A549 (cell line): ENCODE data around the gene CDCA7. TPM values are rescaled to one million over a fixed set of nuclear protein-coding genes. Genes with fewer than 3 reads are reported as not detected.

Source experiments
- ATAC-seq, 2 experiments: fragments of 200-7000 bp in 1 of 2; fragments of >200 bp in 1 of 2; cut with Nextera tagmentation in 1 of 2; cut with Tn5 transposase in 1 of 2; 3 replicates each; pipeline versions ENCODE4 v1.8.0 to v1.9.1; 2018 to 2020; ENCODE audit warnings: mild to moderate bottlenecking in 1 of 2, moderate library complexity in 1 of 2
- CTCF ChIA-PET: fragments of 300-600 bp; sonication (Branson Sonifier 250); formaldehyde crosslinking; extraction: SDS; loops from one replicate; lab custom pipeline; 2021; ENCODE audit warnings: antibody characterized with exemption, inconsistent platforms; lab: Yijun Ruan, JAX
- POLR2A ChIA-PET: fragments of 350-600 bp; formaldehyde crosslinking; extraction: SDS; loops from one replicate; lab custom pipeline; 2021; ENCODE audit warnings: antibody characterized with exemption, inconsistent platforms; lab: Yijun Ruan, JAX
- DNase-seq, 2 experiments: peaks; one replicate each; pipeline versions ENCODE4 v3.0.0 to v3.0.0-alpha.2; 2011 to 2016; ENCODE audit warnings: low read depth in 1 of 2, low spot score in 1 of 2
- FAIRE-seq: peaks from 2 replicates; lab custom pipeline; 2011; peaks lifted over from hg19 to GRCh38; lab: Jason Lieb, UNC
- H3K27ac ChIP-seq, 2 experiments: fragments of >200 bp; sonication (Bioruptor Twin); formaldehyde crosslinking; 3 replicates each; pipeline ENCODE4 v1.5.1; 2016 to 2017
- H3K4me1 ChIP-seq: fragments of >200 bp; sonication (Bioruptor Twin); formaldehyde crosslinking; 3 replicates; pipeline ENCODE4 v1.6.1; 2016
- H3K4me2 ChIP-seq: fragments of >200 bp; sonication (Bioruptor Twin); formaldehyde crosslinking; 3 replicates; pipeline ENCODE4 v1.6.1; 2016
- H3K4me3 ChIP-seq: fragments of >200 bp; sonication (Bioruptor Twin); formaldehyde crosslinking; 3 replicates; pipeline ENCODE4 v1.5.1; 2016
- H3K9me3 ChIP-seq: fragments of >200 bp; sonication (Bioruptor Twin); formaldehyde crosslinking; 3 replicates; pipeline ENCODE4 v1.6.1; 2016
- BHLHE40 ChIP-seq: IDR thresholded peaks from 2 replicates; pipeline ENCODE4 v1.6.1; 2012; ENCODE audit warnings: low read depth, low read length, inconsistent platforms
- CBX8 ChIP-seq: fragments of 200-600 bp; sonication (generic); IDR thresholded peaks from 2 replicates; pipeline ENCODE4 v1.6.1; 2016
- CEBPB ChIP-seq, 2 experiments: fragments of >200 bp in 1 of 2; sonication (Bioruptor Twin) in 1 of 2; formaldehyde crosslinking in 1 of 2; IDR thresholded peaks; 2 replicates each; pipeline ENCODE4 v1.6.1; 2012 to 2016
- CHD2 ChIP-seq: fragments of 150-350 bp; IDR thresholded peaks from 2 replicates; pipeline ENCODE4 v1.6.1; 2014; ENCODE audit warnings: low read length; ENCODE audit not compliant: partially characterized antibody
- EHF ChIP-seq: fragments of 250-450 bp; sonication (Bioruptor Pico); IDR thresholded peaks from 2 replicates; pipeline ENCODE4 v1.5.0; 2020; ENCODE audit warnings: mild to moderate bottlenecking
- EP300 ChIP-seq, 2 experiments: fragments of >200 bp; sonication (Bioruptor Twin); formaldehyde crosslinking; IDR thresholded peaks; 2 replicates in 1 of 2; 3 replicates in 1 of 2; pipeline ENCODE4 v1.6.1; 2016 to 2017
- ESRRA ChIP-seq: fragments of 150-350 bp; IDR thresholded peaks from 2 replicates; pipeline ENCODE4 v1.6.1; 2014; ENCODE audit warnings: mild to moderate bottlenecking, low read length, borderline replicate concordance
- FOSB ChIP-seq: fragments of 250-450 bp; sonication (Bioruptor Pico); IDR thresholded peaks from 2 replicates; pipeline ENCODE4 v1.5.0; 2020; ENCODE audit warnings: mild to moderate bottlenecking, moderate library complexity
- FOSL2 ChIP-seq, 2 experiments: fragments of 450-650 bp in 1 of 2; fragments of >200 bp in 1 of 2; sonication (Bioruptor Twin) in 1 of 2; formaldehyde crosslinking; IDR thresholded peaks; 2 replicates each; pipeline versions ENCODE4 v1.5.0 to v1.6.1; 2016 to 2020; ENCODE audit warnings: mild to moderate bottlenecking in 1 of 2, moderate library complexity in 1 of 2
- FOXS1 ChIP-seq: fragments of 250-450 bp; sonication (Bioruptor Pico); IDR thresholded peaks from 2 replicates; pipeline ENCODE4 v1.5.0; 2020; ENCODE audit warnings: mild to moderate bottlenecking, moderate library complexity
- HDAC2 ChIP-seq: fragments of 200-600 bp; sonication (generic); IDR thresholded peaks from 2 replicates; pipeline ENCODE4 v1.6.1; 2016
- HES2 ChIP-seq: fragments of >200 bp; sonication (Bioruptor Twin); formaldehyde crosslinking; IDR thresholded peaks from 2 replicates; pipeline ENCODE4 v1.6.1; 2016
- HEYL ChIP-seq: fragments of 250-450 bp; sonication (Bioruptor Pico); IDR thresholded peaks from 2 replicates; pipeline ENCODE4 v1.8.0; 2021; ENCODE audit warnings: mild to moderate bottlenecking, moderate library complexity
- HOXA7 ChIP-seq: fragments of 250-450 bp; sonication (Bioruptor Pico); IDR thresholded peaks from 2 replicates; pipeline ENCODE4 v1.5.0; 2020; ENCODE audit warnings: mild to moderate bottlenecking, moderate library complexity
- JUNB ChIP-seq: fragments of >200 bp; sonication (Bioruptor Twin); formaldehyde crosslinking; IDR thresholded peaks from 2 replicates; pipeline ENCODE4 v1.6.1; 2016
- KDM5A ChIP-seq: fragments of 200-600 bp; sonication (generic); IDR thresholded peaks from 2 replicates; pipeline ENCODE4 v1.6.1; 2016; ENCODE audit warnings: antibody characterized with exemption, mild to moderate bottlenecking
- MAFK ChIP-seq: fragments of 450-650 bp; IDR thresholded peaks from 2 replicates; pipeline ENCODE4 v1.6.1; 2014; ENCODE audit not compliant: partially characterized antibody
- MAX ChIP-seq: IDR thresholded peaks from 2 replicates; pipeline ENCODE4 v1.6.1; 2012
- NFE2L2 ChIP-seq: fragments of 150-350 bp; conservative IDR thresholded peaks from 2 replicates; pipeline ENCODE4 v1.6.1; 2014; ENCODE audit warnings: low read length
- NR3C1 ChIP-seq: fragments of >200 bp; sonication (Bioruptor Twin); formaldehyde crosslinking; IDR thresholded peaks from 3 replicates; pipeline ENCODE4 v1.6.1; 2017
- PBX3 ChIP-seq: IDR thresholded peaks from 2 replicates; pipeline ENCODE4 v1.6.1; 2012
- PHF8 ChIP-seq: fragments of 200-600 bp; sonication (generic); IDR thresholded peaks from 2 replicates; pipeline ENCODE4 v1.6.1; 2016; ENCODE audit warnings: low read depth, mild to moderate bottlenecking, antibody characterized with exemption, moderate library complexity, borderline replicate concordance
- RAD21 ChIP-seq, 2 experiments: fragments of >200 bp in 1 of 2; sonication (Bioruptor Twin) in 1 of 2; formaldehyde crosslinking in 1 of 2; IDR thresholded peaks in 1 of 2; conservative IDR thresholded peaks in 1 of 2; 2 replicates in 1 of 2; 3 replicates in 1 of 2; pipeline ENCODE4 v1.6.1; 2012 to 2018; ENCODE audit warnings: inconsistent platforms in 1 of 2
- RCOR1 ChIP-seq: fragments of 150-350 bp; IDR thresholded peaks from 2 replicates; pipeline ENCODE4 v1.6.1; 2014; ENCODE audit warnings: antibody characterized with exemption, low read length, low read depth
- REST ChIP-seq: fragments of 200-600 bp; sonication (generic); IDR thresholded peaks from 2 replicates; pipeline ENCODE4 v1.6.1; 2016; ENCODE audit warnings: antibody characterized with exemption, mild to moderate bottlenecking, moderate library complexity
- RNF2 ChIP-seq: fragments of 200-600 bp; sonication (generic); IDR thresholded peaks from 2 replicates; pipeline ENCODE4 v1.6.1; 2016; ENCODE audit warnings: low read depth, mild to moderate bottlenecking, antibody characterized with exemption, moderate library complexity, borderline replicate concordance
- SMC3 ChIP-seq: fragments of >200 bp; sonication (Bioruptor Twin); formaldehyde crosslinking; IDR thresholded peaks from 3 replicates; pipeline ENCODE4 v1.6.1; 2018; ENCODE audit warnings: inconsistent platforms
- TFCP2L1 ChIP-seq: fragments of 250-450 bp; sonication (Bioruptor Pico); IDR thresholded peaks from 2 replicates; pipeline ENCODE4 v1.5.0; 2021; ENCODE audit warnings: mild to moderate bottlenecking
- TP53 ChIP-seq: fragments of 250-450 bp; sonication (Bioruptor Pico); IDR thresholded peaks from 2 replicates; pipeline ENCODE4 v1.5.0; 2021; ENCODE audit warnings: mild to moderate bottlenecking, moderate library complexity
- USF2 ChIP-seq: fragments of 450-650 bp; IDR thresholded peaks from 2 replicates; pipeline ENCODE4 v1.6.1; 2014; ENCODE audit warnings: antibody characterized with exemption
- ZFP36 ChIP-seq: fragments of 450-650 bp; IDR thresholded peaks from 2 replicates; pipeline ENCODE4 v1.6.1; 2014; ENCODE audit warnings: borderline replicate concordance; ENCODE audit not compliant: partially characterized antibody
- ZSCAN20 ChIP-seq: fragments of 250-450 bp; sonication (Bioruptor Pico); IDR thresholded peaks from 2 replicates; pipeline ENCODE4 v1.8.0; 2022; ENCODE audit warnings: mild to moderate bottlenecking, moderate library complexity
- WGBS: methylation state at CpG from one replicate; pipeline ENCODE4 v1.1.6; 2017; ENCODE audit errors: missing lambda C conversion rate; 5-methylcytosine and 5-hydroxymethylcytosine counted together
- polyA plus RNA-seq, 4 experiments: library from polyadenylated mRNA; depleted of rRNA in 3 of 4; stranded (reverse); fragments of >200 nt; fragmentation: RNase III in 1 of 4; extraction: RNeasy Plus Mini Kit Qiagen cat#74134 plus additional on column Dnase treatment in 1 of 4; gene quantifications; 2 replicates in 3 of 4; 3 replicates in 1 of 4; pipeline ENCODE4 v1.2.3, GENCODE V29; 2011 to 2017

CDCA7 gene
- polyA plus RNA-seq, 2 of the 4 experiments (the other 2 are of a cell fraction), result 39.4 to 93.5 TPM

- peak overlapping the region; percentile 81 for H3K4me2 ChIP-seq
- no peaks in the 10 kb centered on the region for H3K9me3 ChIP-seq
- CTCF ChIA-PET, result interaction anchor here (0.6 to 0.9 kb wide), 3 partner anchors 48 to 893 kb away, joined by 3 read pairs; no protein-coding TSS in a partner anchor
- TF ChIP-seq HEYL (no peak), KDM5A (peak; percentile 96), HDAC2 (peak; percentile 66; the same call in 1 of the 2 replicates)
- WGBS, result 1% methylated on average over 19 of the region's 19 CpGs
- H3K4me1 ChIP-seq, result peaks cover 22% of the 10 kb centered on the region
- peak overlapping the region; percentile 92 to 98 for H3K27ac ChIP-seq
- H3K4me3 ChIP-seq, result peak overlapping the region; percentile 94
- FAIRE-seq, result no peak
- peak in 1 of 2 experiments; percentile 61 for DNase-seq
- POLR2A ChIA-PET, result no interaction called here
- ATAC-seq, result peak in 1 of 2 experiments; percentile 24; a peak in 3 of 6 replicates
Measured at GRCh38 chr2:173354073-173354581, 545 bp upstream of the CDCA7 start.

- POLR2A ChIA-PET, result interaction anchor here (0.6 kb wide), 1 partner anchor 212 kb away, joined by 4 read pairs; no protein-coding TSS in a partner anchor
- WGBS, result 0% methylated on average over 19 of the region's 59 CpGs
- Histone ChIP-seq H3K4me2 (peak overlapping the region; percentile 81), H3K4me3 (peak overlapping the region; percentile 94), H3K4me1 (peaks cover 22% of the 10 kb centered on the region), H3K27ac (peak overlapping the region; percentile 92 to 98), H3K9me3 (no peaks in the 10 kb centered on the region)
- FAIRE-seq (no peak), ATAC-seq (peak; percentile 79 to 84), DNase-seq (peak; percentile 49 to 74)
- CTCF ChIA-PET, result interaction anchor here (0.6 kb wide), 1 partner anchor 595 kb away, joined by 3 read pairs; no protein-coding TSS in a partner anchor
- TF ChIP-seq FOSL2 (IDR thresholded peaks at IDR 0.05) (no peak), FOSL2 (CRISPR knock-in tag; IDR thresholded peaks at IDR 0.05) (no peak), FOSB (CRISPR knock-in tag) (no peak), REST (no peak), USF2 (no peak), TP53 (no peak), ZFP36 (no peak), ESRRA (no peak), TFCP2L1 (no peak; the same call in 1 of the 2 replicates), MAX (peak; percentile 91), NR3C1 (no peak), PBX3 (no peak), SMC3 (no peak), HOXA7 (CRISPR knock-in tag) (no peak), CEBPB (IDR thresholded peaks at IDR 0.05) (no peak), JUNB (no peak), EP300 (IDR thresholded peaks at IDR 0.05) (no peak), HES2 (no peak), BHLHE40 (peak; percentile 54), EHF (no peak), NFE2L2 (no peak), CHD2 (no peak), RNF2 (no peak), CBX8 (no peak), ZSCAN20 (no peak), FOXS1 (CRISPR knock-in tag) (no peak), MAFK (no peak), HDAC2 (peak; percentile 19; the same call in 1 of the 2 replicates), RCOR1 (no peak), RAD21 (conservative IDR thresholded peaks at IDR 0.05 in 1 of 2, IDR thresholded peaks at IDR 0.05 in 1 of 2) (0 out of 5 replicates have a peak, but pooled peaks of 1 of the 2 experiments have one; percentile 1), PHF8 (peak; percentile 84; the same call in 1 of the 2 replicates)
Measured at GRCh38 chr2:173355132-173355865, 627 bp downstream of the CDCA7 start.
